ENCODE data around the gene TREH.

Gene TREH

GRCh38 chr11:118672846-118673245 is 6.6 kb downstream of the TREH start:
- Histone ChIP-seq H3K79me2 (ENCODE audit: low read length) (no peaks in the 10 kb centered on the region), H3K4me3 (ENCODE audit: low read length) (no peak overlapping the region), H3K36me3 (replicated peaks; ENCODE audit: insufficient read depth, low read length) (no peaks in the 10 kb centered on the region), H3K9me2 (replicated peaks; ENCODE audit: insufficient read depth, low read length) (no peaks in the 10 kb centered on the region), H4K20me1 (ENCODE audit: insufficient read depth, low read length) (no peaks in the 10 kb centered on the region), H3F3A (ENCODE audit: insufficient read depth, low read length) (no peaks in the 10 kb centered on the region), H2AFZ (ENCODE audit: low read length) (no peak overlapping the region), H3K27me3 (replicated peaks; ENCODE audit: insufficient read depth, low read length) (no peaks in the 10 kb centered on the region), H3K9ac (ENCODE audit: low read length) (no peak overlapping the region), H3K4me2 (ENCODE audit: low read depth, low read length) (no peak overlapping the region), H3K27ac (ENCODE audit: low read length) (no peak overlapping the region), H3K9me3 (replicated peaks; ENCODE audit: insufficient read depth, low read length) (no peaks in the 10 kb centered on the region), H3K4me1 (ENCODE audit: low read length) (no peaks in the 10 kb centered on the region)
- TF ChIP-seq EZH2 (optimal IDR thresholded peaks at IDR 0.05; ENCODE audit: low read depth, low read length) (no peak), CTCF (IDR thresholded peaks at IDR 0.05; ENCODE audit: low read length) (no peak; the same call in 1 of the 2 replicates), EZH2phosphoT487 (IDR thresholded peaks at IDR 0.05; ENCODE audit: low read length) (no peak)
- DNase-seq, result no peak

GRCh38 chr11:118671254-118671653 is 8.2 kb downstream of the TREH start:
- H2AFZ ChIP-seq (ENCODE audit: low read length), result no peak overlapping the region
- H3K36me3 ChIP-seq (replicated peaks; ENCODE audit: insufficient read depth, low read length), result no peaks in the 10 kb centered on the region

GRCh38 chr11:118670063-118670462 is 9.4 kb downstream of the TREH start:
- TF ChIP-seq EZH2 (optimal IDR thresholded peaks at IDR 0.05; ENCODE audit: low read depth, low read length) (no peak), EZH2phosphoT487 (IDR thresholded peaks at IDR 0.05; ENCODE audit: low read length) (no peak), CTCF (IDR thresholded peaks at IDR 0.05; ENCODE audit: low read length) (no peak)

More at GRCh38 chr11:118671254-118671653, 8.2 kb downstream of the TREH start:
- Histone ChIP-seq H3K4me3 (ENCODE audit: low read length) (no peak overlapping the region), H3F3A (ENCODE audit: insufficient read depth, low read length) (no peaks in the 10 kb centered on the region), H3K27ac (ENCODE audit: low read length) (no peak overlapping the region), H3K9me3 (replicated peaks; ENCODE audit: insufficient read depth, low read length) (no peaks in the 10 kb centered on the region), H3K9ac (ENCODE audit: low read length) (no peak overlapping the region), H3K79me2 (ENCODE audit: low read length) (no peaks in the 10 kb centered on the region), H3K4me1 (ENCODE audit: low read length) (no peaks in the 10 kb centered on the region), H3K27me3 (replicated peaks; ENCODE audit: insufficient read depth, low read length) (no peaks in the 10 kb centered on the region), H3K4me2 (ENCODE audit: low read depth, low read length) (no peak overlapping the region), H4K20me1 (ENCODE audit: insufficient read depth, low read length) (no peaks in the 10 kb centered on the region), H3K9me2 (replicated peaks; ENCODE audit: insufficient read depth, low read length) (no peaks in the 10 kb centered on the region)
- DNase-seq, result no peak
- TF ChIP-seq CTCF (IDR thresholded peaks at IDR 0.05; ENCODE audit: low read length), result no peak
- TF ChIP-seq EZH2phosphoT487 (IDR thresholded peaks at IDR 0.05; ENCODE audit: low read length), result no peak
- no peak for TF ChIP-seq EZH2 (optimal IDR thresholded peaks at IDR 0.05; ENCODE audit: low read depth, low read length)

More at GRCh38 chr11:118670063-118670462, 9.4 kb downstream of the TREH start:
- no peak overlapping the region for H2AFZ ChIP-seq (ENCODE audit: low read length)
- no peaks in the 10 kb centered on the region for H3K36me3 ChIP-seq (replicated peaks; ENCODE audit: insufficient read depth, low read length)
- H3K79me2 ChIP-seq (ENCODE audit: low read length), result no peaks in the 10 kb centered on the region
- no peaks in the 10 kb centered on the region for H3K27me3 ChIP-seq (replicated peaks; ENCODE audit: insufficient read depth, low read length)
- no peak for DNase-seq
- H3K9me3 ChIP-seq (replicated peaks; ENCODE audit: insufficient read depth, low read length), result no peaks in the 10 kb centered on the region
- no peak overlapping the region for H3K4me3 ChIP-seq (ENCODE audit: low read length)
- H3K9me2 ChIP-seq (replicated peaks; ENCODE audit: insufficient read depth, low read length), result no peaks in the 10 kb centered on the region
- H3K27ac ChIP-seq (ENCODE audit: low read length), result no peak overlapping the region
- no peaks in the 10 kb centered on the region for H3F3A ChIP-seq (ENCODE audit: insufficient read depth, low read length)
- no peaks in the 10 kb centered on the region for H3K4me1 ChIP-seq (ENCODE audit: low read length)
- H4K20me1 ChIP-seq (ENCODE audit: insufficient read depth, low read length), result no peaks in the 10 kb centered on the region
- no peak overlapping the region for H3K9ac ChIP-seq (ENCODE audit: low read length)
- no peak overlapping the region for H3K4me2 ChIP-seq (ENCODE audit: low read depth, low read length)
